GM12891 (cell line): ENCODE data around the gene TRIM47.

Experiments used
- POLR2A ChIP-seq: IDR thresholded peaks from 2 replicates; pipeline ENCODE4 v1.6.1; 2011; ENCODE audit warnings: low read depth, low read length, control low read depth
- POLR2AphosphoS5 ChIP-seq: IDR thresholded peaks from 2 replicates; pipeline ENCODE4 v1.6.1; 2011; ENCODE audit warnings: low read depth, low read length, control low read depth
- TAF1 ChIP-seq: IDR thresholded peaks from 2 replicates; pipeline ENCODE4 v1.6.1; 2011; ENCODE audit warnings: low read depth, low read length, control low read depth

GRCh38 chr17:75826561-75827307 is 51.6 kb downstream of the TRIM47 start:
- TF ChIP-seq POLR2A (no peak), POLR2AphosphoS5 (peak; percentile 17; the same call in 1 of the 2 replicates), TAF1 (no peak)
